GM23248 (cell line): ENCODE data around the gene HLA-DOA. TPM values are rescaled to one million over a fixed set of nuclear protein-coding genes. Genes with fewer than 3 reads are reported as not detected.
A peak's percentile ranks its signal among the peaks of the same experiment; 100 is the strongest.

Experiments used
- DNase-seq: peaks from one replicate; pipeline ENCODE4 v3.0.0-alpha.2; 2015
- H2AFZ ChIP-seq: fragments of 200-600 bp; sonication (generic); 2 replicates; pipeline ENCODE4 v1.6.1; 2016; ENCODE audit warnings: antibody characterized with exemption
- H3F3A ChIP-seq: fragments of 200-600 bp; sonication (generic); 2 replicates; pipeline ENCODE4 v1.6.1; 2016; ENCODE audit warnings: mild to moderate bottlenecking, antibody characterized with exemption, mixed run types; ENCODE audit not compliant: insufficient read depth
- H3K27ac ChIP-seq: fragments of 200-600 bp; sonication (generic); 2 replicates; pipeline ENCODE4 v1.5.1; 2016; ENCODE audit warnings: mild to moderate bottlenecking
- H3K27me3 ChIP-seq: fragments of 200-600 bp; sonication (generic); replicated peaks from 2 replicates; pipeline ENCODE4 v1.6.1; 2016; ENCODE audit warnings: mild to moderate bottlenecking; ENCODE audit not compliant: insufficient read depth
- H3K36me3 ChIP-seq: fragments of 200-600 bp; sonication (generic); 2 replicates; pipeline ENCODE4 v1.6.1; 2016; ENCODE audit warnings: low read depth, mild to moderate bottlenecking
- H3K4me1 ChIP-seq: fragments of 200-600 bp; sonication (generic); 2 replicates; pipeline ENCODE4 v1.6.1; 2016; ENCODE audit warnings: mild to moderate bottlenecking; ENCODE audit not compliant: insufficient read depth
- H3K4me2 ChIP-seq: fragments of 200-600 bp; sonication (generic); one replicate; pipeline ENCODE4 v1.6.1; 2016; ENCODE audit warnings: mild to moderate bottlenecking; ENCODE audit not compliant: unreplicated experiment
- H3K4me3 ChIP-seq: fragments of 200-600 bp; sonication (generic); 2 replicates; pipeline ENCODE4 v1.5.1; 2016; ENCODE audit warnings: mild to moderate bottlenecking
- H3K79me2 ChIP-seq: fragments of 200-600 bp; sonication (generic); 2 replicates; pipeline ENCODE4 v1.6.1; 2016; ENCODE audit warnings: mild to moderate bottlenecking; ENCODE audit not compliant: insufficient read depth
- H3K9ac ChIP-seq: fragments of 200-600 bp; sonication (generic); 2 replicates; pipeline ENCODE4 v1.6.1; 2016; ENCODE audit warnings: mild to moderate bottlenecking
- H3K9me2 ChIP-seq: fragments of 200-600 bp; sonication (generic); 2 replicates; pipeline ENCODE4 v1.6.1; 2016; ENCODE audit warnings: mixed run types, mild to moderate bottlenecking, moderate library complexity; ENCODE audit not compliant: insufficient read depth
- H3K9me3 ChIP-seq: fragments of 200-600 bp; sonication (generic); one replicate; pipeline ENCODE4 v1.6.1; 2017; ENCODE audit warnings: low read depth
- H4K20me1 ChIP-seq: fragments of 200-600 bp; sonication (generic); 2 replicates; pipeline ENCODE4 v1.6.0; 2016; ENCODE audit not compliant: insufficient read depth
- EZH2 ChIP-seq: fragments of 200-600 bp; sonication (generic); IDR thresholded peaks from 2 replicates; pipeline ENCODE4 v1.6.1; 2018; ENCODE audit warnings: antibody characterized with exemption, mild to moderate bottlenecking; ENCODE audit not compliant: insufficient read depth, poor library complexity, severe bottlenecking
- EZH2phosphoT487 ChIP-seq: fragments of 200-600 bp; sonication (generic); IDR thresholded peaks from 2 replicates; pipeline ENCODE4 v1.6.1; 2018; ENCODE audit warnings: antibody characterized with exemption, moderate library complexity, mild to moderate bottlenecking, low read depth; ENCODE audit not compliant: insufficient read depth
- WGBS, 2 experiments: methylation state at CpG; one replicate each; pipeline ENCODE4 v1.1.6; 2015 to 2017; ENCODE audit warnings: low lambda C conversion rate in 2 of 2, low coverage in 1 of 2; ENCODE audit errors: missing lambda C conversion rate in 2 of 2; 5-methylcytosine and 5-hydroxymethylcytosine counted together
- in situ Hi-C: fragments of 300-500 bp; cut with MboI; formaldehyde crosslinking; loops from 2 replicates; pipeline ENCODE4 v1.15.0; 2020
- polyA plus RNA-seq: library from polyadenylated mRNA; unstranded; fragments of >200 nt; fragmentation: Nextera tagmentation; extraction: Ambion mirVana; gene quantifications from 2 replicates; pipeline ENCODE4 v1.2.1, GENCODE V29; 2016
- total RNA-seq: library from RNA; depleted of rRNA; stranded (reverse); fragments of >200 nt; shearing (Covaris generic); gene quantifications from 2 replicates; pipeline ENCODE4 v1.2.3, GENCODE V29; 2014

HLA-DOA gene
- total and polyA plus RNA-seq, 2 experiments from 2014 or later, result 0.18 TPM; not detected in 1

GRCh38 chr6:33014841-33015634 lies 5.6 kb upstream of the HLA-DOA start:
- no peaks in the 10 kb centered on the region for H3K9me3 ChIP-seq
- H3K36me3 ChIP-seq, result no peaks in the 10 kb centered on the region
- peaks cover 43% of the 10 kb centered on the region for H3K27me3 ChIP-seq
- DNase-seq, result peak; percentile 79
- in situ Hi-C loops, result loop anchor here (10.0 kb wide), 2 partner anchors 130 to 230 kb away; no protein-coding TSS in a partner anchor
- H4K20me1 ChIP-seq, result no peaks in the 10 kb centered on the region
- 3 to 5% methylated on average over 6 of the region's 6 CpGs for WGBS, 2 experiments
- H2AFZ ChIP-seq, result no peak overlapping the region
- no peaks in the 10 kb centered on the region for H3K9me2 ChIP-seq
- no peak overlapping the region for H3K27ac ChIP-seq
- H3K4me2 ChIP-seq, result no peak overlapping the region
- H3F3A ChIP-seq, result no peaks in the 10 kb centered on the region
- H3K4me1 ChIP-seq, result no peaks in the 10 kb centered on the region
- TF ChIP-seq EZH2, result no peak
- no peak for TF ChIP-seq EZH2phosphoT487
- no peaks in the 10 kb centered on the region for H3K79me2 ChIP-seq
- H3K4me3 ChIP-seq, result no peak overlapping the region
- no peak overlapping the region for H3K9ac ChIP-seq

- TF ChIP-seq EZH2phosphoT487 (no peak), EZH2 (no peak)
- Histone ChIP-seq H4K20me1 (no peaks in the 10 kb centered on the region), H3K4me1 (no peaks in the 10 kb centered on the region), H3K27me3 (peaks cover 51% of the 10 kb centered on the region), H3K9me2 (no peaks in the 10 kb centered on the region), H3K36me3 (no peaks in the 10 kb centered on the region), H3K9ac (no peak overlapping the region), H3K9me3 (no peaks in the 10 kb centered on the region), H3K27ac (no peak overlapping the region), H3K79me2 (no peaks in the 10 kb centered on the region), H3F3A (no peaks in the 10 kb centered on the region), H2AFZ (no peak overlapping the region), H3K4me3 (no peak overlapping the region), H3K4me2 (no peak overlapping the region)
- DNase-seq, result no peak
- WGBS, 2 experiments, result 44% methylated on average over 4 of the region's 4 CpGs
- in situ Hi-C loops, result loop anchor here (10.0 kb wide), 2 partner anchors 131 to 231 kb away; no protein-coding TSS in a partner anchor
Observed at GRCh38 chr6:33013608-33014007, 4.2 kb upstream of the HLA-DOA start.

- DNase-seq, result no peak
- H3K27me3 ChIP-seq, result peaks cover 60% of the 10 kb centered on the region
- no peaks in the 10 kb centered on the region for H4K20me1 ChIP-seq
- WGBS, 2 experiments, result 40 to 49% methylated on average over 7 of the region's 7 CpGs
- no peak overlapping the region for H2AFZ ChIP-seq
- H3K4me3 ChIP-seq, result no peak overlapping the region
- no peaks in the 10 kb centered on the region for H3F3A ChIP-seq
- H3K9ac ChIP-seq, result no peak overlapping the region
- no peak for TF ChIP-seq EZH2
- no peak for TF ChIP-seq EZH2phosphoT487
- no peaks in the 10 kb centered on the region for H3K9me2 ChIP-seq
- no peak overlapping the region for H3K27ac ChIP-seq
- H3K4me2 ChIP-seq, result no peak overlapping the region
- H3K79me2 ChIP-seq, result no peaks in the 10 kb centered on the region
- no peaks in the 10 kb centered on the region for H3K9me3 ChIP-seq
- no peaks in the 10 kb centered on the region for H3K4me1 ChIP-seq
- H3K36me3 ChIP-seq, result no peaks in the 10 kb centered on the region
- in situ Hi-C loops, result loop anchor here (10.0 kb wide), 2 partner anchors 134 to 234 kb away; no protein-coding TSS in a partner anchor
Observed at GRCh38 chr6:33010356-33010755, 965 bp upstream of the HLA-DOA start.

GRCh38 chr6:33007831-33008400 lies 1.5 kb downstream of the HLA-DOA start:
- H3K79me2 ChIP-seq, result no peaks in the 10 kb centered on the region
- no peaks in the 10 kb centered on the region for H3K4me1 ChIP-seq
- TF ChIP-seq EZH2phosphoT487 (no peak), EZH2 (no peak)
- H3K4me3 ChIP-seq, result no peak overlapping the region
- H2AFZ ChIP-seq, result no peak overlapping the region
- in situ Hi-C loops, result no loop called here
- DNase-seq, result no peak
- H3K9me3 ChIP-seq, result no peaks in the 10 kb centered on the region
- no peak overlapping the region for H3K27ac ChIP-seq
- no peaks in the 10 kb centered on the region for H3K9me2 ChIP-seq
- WGBS, 2 experiments, result 74 to 77% methylated on average over 20 to 26 of the region's 26 CpGs
- H3K9ac ChIP-seq, result no peak overlapping the region
- H3K36me3 ChIP-seq, result no peaks in the 10 kb centered on the region
- no peaks in the 10 kb centered on the region for H4K20me1 ChIP-seq
- H3F3A ChIP-seq, result no peaks in the 10 kb centered on the region
- H3K27me3 ChIP-seq, result peaks cover 67% of the 10 kb centered on the region
- H3K4me2 ChIP-seq, result no peak overlapping the region
